Ecto neural progenitor cell (in vitro differentiated cells): ENCODE measurements around the gene GPRASP2.
A peak's percentile ranks its signal among the peaks of the same experiment; 100 is the strongest.

ENCODE experiments used
- DNase-seq: peaks from one replicate; pipeline ENCODE4 v3.0.0-alpha.2; 2018; ENCODE audit warnings: low spot score

GPRASP2 gene

GRCh38 chrX:102745513-102745856 lies 33.2 kb downstream of the GPRASP2 start:
- no peak for DNase-seq

DNA sequence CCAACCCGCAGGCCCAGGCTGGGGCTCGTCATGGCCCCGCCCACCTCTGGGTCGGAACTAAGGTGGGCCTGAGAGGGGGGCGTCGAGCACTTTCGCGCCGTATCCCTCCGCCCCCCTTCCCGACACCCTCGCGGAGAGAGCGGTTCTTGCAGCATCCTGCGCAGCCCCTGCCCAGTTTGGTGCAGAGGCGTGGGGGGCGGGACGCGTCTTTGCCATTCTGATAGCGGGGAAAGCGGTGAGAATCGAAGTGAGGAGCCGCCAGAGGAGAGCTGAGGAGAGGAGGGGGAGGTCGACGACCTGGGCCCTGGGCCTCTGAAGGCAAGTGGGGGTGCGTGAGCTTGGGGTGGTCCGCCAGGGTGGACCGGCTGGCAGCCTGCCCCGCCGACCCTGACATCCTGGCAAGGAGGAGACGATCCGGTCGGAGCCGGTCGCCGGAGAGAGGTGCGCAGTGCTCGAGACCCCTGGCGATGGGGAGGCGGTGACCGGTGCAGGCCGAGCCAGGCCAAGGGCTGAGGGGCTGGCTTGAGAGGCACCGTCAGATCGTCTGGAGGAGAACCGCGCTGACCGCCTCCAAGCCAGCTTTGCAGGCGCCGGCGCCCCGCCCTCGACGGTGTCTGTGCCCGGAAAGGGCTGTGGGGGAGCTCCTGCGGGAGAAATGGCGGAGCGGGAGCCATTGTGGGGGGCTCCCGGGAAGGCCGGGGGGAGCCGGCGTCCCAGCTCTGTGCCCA lies 33.8 kb downstream of the GPRASP2 start:
- DNase-seq: peak; percentile 64

DNA sequence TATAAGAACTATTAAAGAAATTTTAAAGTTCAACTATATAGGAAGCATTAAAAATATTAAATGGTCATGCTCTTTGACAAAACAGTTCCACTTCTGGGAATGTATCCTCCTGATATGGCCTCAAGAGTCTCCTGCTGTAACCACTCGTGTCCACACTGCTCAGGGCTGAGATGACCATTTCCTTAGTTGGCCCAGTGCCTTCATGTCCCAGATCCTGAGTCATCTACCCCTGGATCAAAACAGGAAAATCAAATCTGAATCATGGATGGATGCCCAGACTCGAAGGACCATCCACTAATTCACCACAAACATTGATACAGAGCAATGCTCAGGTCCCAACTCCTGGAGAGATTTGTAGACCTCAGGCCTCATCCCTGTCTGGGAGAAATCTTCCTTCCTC lies 53.0 kb downstream of the GPRASP2 start:
- DNase-seq: no peak

- no peak for DNase-seq
Observed at GRCh38 chrX:102765809-102766208, 53.6 kb downstream of the GPRASP2 start.

GRCh38 chrX:102767287-102767686 lies 55.0 kb downstream of the GPRASP2 start:
- DNase-seq: no peak
